ACC112 (cell line): ENCODE measurements around the gene TRIP12.
"Not testable (repeated sequence)": the region's sequence is repeated elsewhere in the genome, so short reads cannot be mapped to it uniquely, and the experiment has no call there.

Experiments
- H2AFZ ChIP-seq: fragments of 200-600 bp; sonication (generic); one replicate; pipeline ENCODE4 v1.6.0; 2017; ENCODE audit warnings: antibody characterized with exemption, low read length; ENCODE audit not compliant: unreplicated experiment
- H3K27ac ChIP-seq: fragments of 200-600 bp; sonication (generic); 2 replicates; pipeline ENCODE4 v1.5.1; 2014; ENCODE audit warnings: low read depth, mild to moderate bottlenecking, antibody characterized with exemption, low read length, moderate library complexity
- H3K27me3 ChIP-seq: fragments of 200-600 bp; sonication (generic); 2 replicates; pipeline ENCODE4 v1.6.1; 2014; ENCODE audit warnings: mild to moderate bottlenecking, antibody characterized with exemption, low read length, moderate library complexity, mixed read lengths; ENCODE audit not compliant: insufficient read depth
- H3K36me3 ChIP-seq: fragments of 200-600 bp; sonication (generic); 2 replicates; pipeline ENCODE4 v1.6.1; 2016; ENCODE audit warnings: mild to moderate bottlenecking, antibody characterized with exemption, low read length, moderate library complexity, mixed read lengths; ENCODE audit not compliant: insufficient read depth
- H3K4me1 ChIP-seq: fragments of 200-600 bp; sonication (generic); one replicate; pipeline ENCODE4 v1.6.1; 2016; ENCODE audit warnings: low read length, mixed read lengths; ENCODE audit not compliant: insufficient read depth, unreplicated experiment, control insufficient read depth
- H3K4me3 ChIP-seq: fragments of 200-600 bp; sonication (generic); 2 replicates; pipeline ENCODE4 v1.5.1; 2014; ENCODE audit warnings: mild to moderate bottlenecking, low read depth, low read length
- H3K79me2 ChIP-seq: fragments of 200-600 bp; sonication (generic); one replicate; pipeline ENCODE4 v1.6.0; 2016; ENCODE audit warnings: low read length; ENCODE audit not compliant: control insufficient read depth, unreplicated experiment, insufficient read depth

Gene TRIP12

DNA sequence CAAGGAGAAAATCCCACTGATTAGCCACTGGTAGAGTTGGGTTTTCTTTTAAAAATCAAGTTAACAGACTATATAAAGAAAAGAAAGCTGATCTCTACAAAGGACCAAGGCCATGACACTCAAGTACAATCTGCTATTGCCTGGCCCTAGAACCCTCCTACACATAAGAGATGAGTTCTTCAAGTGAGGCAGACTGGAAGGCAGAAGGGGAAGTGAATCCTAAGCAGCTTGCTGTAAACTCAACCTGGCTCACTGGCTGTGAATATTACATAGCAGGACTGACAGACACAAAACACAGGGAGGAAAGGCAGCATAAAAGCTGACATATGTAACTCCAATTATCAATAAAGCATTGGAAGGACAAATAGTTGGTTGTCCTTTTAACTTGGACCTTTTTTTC, 65.4 kb downstream of the TRIP12 start:
- H3K79me2 ChIP-seq, result peaks cover 45% of the 10 kb centered on the region
- H2AFZ ChIP-seq, result no peak overlapping the region
- peaks cover 23% of the 10 kb centered on the region for H3K36me3 ChIP-seq
- no peaks in the 10 kb centered on the region for H3K27me3 ChIP-seq
- no peak overlapping the region for H3K4me3 ChIP-seq
- H3K27ac ChIP-seq, result no peak overlapping the region
- H3K4me1 ChIP-seq, result peaks cover 8% of the 10 kb centered on the region

DNA sequence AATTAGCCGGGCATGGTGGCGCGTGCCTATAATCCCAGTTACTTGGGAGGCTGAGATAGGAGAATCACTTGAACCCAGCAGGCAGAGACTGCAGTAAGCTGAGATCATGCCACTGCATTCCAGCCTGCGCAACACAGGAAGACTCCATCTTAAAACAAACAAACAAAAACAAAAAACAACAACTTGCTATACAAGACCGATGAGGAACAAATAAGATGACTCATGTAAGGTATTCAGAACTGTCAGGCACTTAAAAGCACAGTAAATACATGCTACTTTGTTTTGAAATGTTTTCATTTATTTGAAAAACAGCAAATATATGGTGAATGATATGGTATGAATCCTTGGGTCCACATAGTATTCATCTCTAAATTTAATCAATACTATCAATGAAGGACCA, 66.7 kb downstream of the TRIP12 start:
- H3K79me2 ChIP-seq, result peaks cover 42% of the 10 kb centered on the region
- H3K27me3 ChIP-seq, result no peaks in the 10 kb centered on the region
- H2AFZ ChIP-seq, result no peak overlapping the region
- H3K36me3 ChIP-seq, result peaks cover 23% of the 10 kb centered on the region
- H3K27ac ChIP-seq, result no peak overlapping the region
- H3K4me3 ChIP-seq, result no peak overlapping the region
- H3K4me1 ChIP-seq, result peaks cover 8% of the 10 kb centered on the region

DNA sequence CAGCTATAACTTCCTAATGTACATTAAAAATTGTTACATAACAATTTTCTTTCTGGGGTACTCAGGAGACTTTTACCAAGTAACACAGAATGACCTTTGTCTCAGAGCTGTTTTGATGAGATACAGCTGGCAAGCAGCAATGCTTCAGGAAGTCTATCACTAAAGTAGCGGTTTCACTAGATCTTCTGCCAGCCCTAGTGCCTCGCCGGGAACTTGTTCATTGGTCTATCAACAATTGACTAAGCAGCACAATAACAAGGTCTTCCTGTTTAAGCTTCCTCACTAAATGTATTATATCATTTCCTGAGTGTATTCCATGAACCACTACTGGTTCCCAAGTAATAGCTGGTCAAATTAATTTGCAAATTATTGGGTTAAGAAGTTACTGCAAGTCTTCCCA, 69.2 kb downstream of the TRIP12 start:
- no peak overlapping the region for H2AFZ ChIP-seq
- no peaks in the 10 kb centered on the region for H3K27me3 ChIP-seq
- peaks cover 60% of the 10 kb centered on the region for H3K79me2 ChIP-seq
- no peak overlapping the region for H3K4me3 ChIP-seq
- peaks cover 16% of the 10 kb centered on the region for H3K36me3 ChIP-seq
- peaks cover 8% of the 10 kb centered on the region for H3K4me1 ChIP-seq
- H3K27ac ChIP-seq, result peak overlapping the region; percentile 43

DNA sequence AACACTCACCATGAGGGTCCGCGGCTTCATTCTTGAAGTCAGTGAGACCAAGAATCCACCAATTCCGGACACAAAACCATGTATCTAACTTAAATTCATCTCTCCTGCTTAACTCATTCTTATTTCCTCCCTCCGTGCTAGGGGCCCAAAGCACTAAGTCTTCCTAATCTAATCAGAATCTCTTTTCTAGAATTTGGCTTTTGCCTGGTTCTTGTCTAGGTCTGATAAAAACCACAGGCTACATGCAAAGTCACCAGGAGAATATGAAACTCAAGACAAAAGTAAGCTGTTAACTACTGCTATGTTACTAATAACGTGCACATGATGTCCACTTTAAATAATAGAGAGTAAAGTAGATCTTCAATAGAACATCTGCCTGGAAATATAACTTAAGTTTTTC, 69.9 kb downstream of the TRIP12 start:
- peaks cover 8% of the 10 kb centered on the region for H3K4me1 ChIP-seq

GRCh38 chr2:229850355-229851275, 71.2 kb downstream of the TRIP12 start:
- H3K4me3 ChIP-seq, H3K4me1 ChIP-seq, H3K27me3 ChIP-seq, H2AFZ ChIP-seq, H3K27ac ChIP-seq: not testable (repeated sequence)
- Histone ChIP-seq H3K79me2 (peaks cover 64% of the 10 kb centered on the region), H3K36me3 (peaks cover 16% of the 10 kb centered on the region)

More for the DNA sequence above, 69.9 kb downstream of the TRIP12 start:
- no peaks in the 10 kb centered on the region for H3K27me3 ChIP-seq
- peaks cover 16% of the 10 kb centered on the region for H3K36me3 ChIP-seq
- no peak overlapping the region for H3K27ac ChIP-seq
- no peak overlapping the region for H2AFZ ChIP-seq
- peaks cover 66% of the 10 kb centered on the region for H3K79me2 ChIP-seq
- H3K4me3 ChIP-seq, result no peak overlapping the region

DNA sequence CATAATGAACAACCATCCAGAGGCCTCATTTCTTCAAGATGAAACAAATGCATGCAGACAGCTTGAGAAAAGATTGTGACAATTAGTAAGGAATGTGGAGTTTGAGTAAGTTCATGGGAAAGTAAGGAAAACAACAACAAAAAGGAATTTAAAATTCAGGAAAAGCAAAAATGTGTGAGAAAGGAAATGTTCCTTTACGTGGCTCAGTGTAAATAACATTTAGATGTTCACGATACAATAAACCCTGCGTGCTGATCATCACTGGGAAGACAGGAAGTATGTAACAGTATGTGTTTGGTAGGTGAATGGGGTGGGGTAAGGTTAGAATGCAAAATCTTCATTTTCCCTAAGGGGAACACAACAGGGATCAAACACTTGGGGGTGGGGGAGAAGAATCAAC, 72.7 kb downstream of the TRIP12 start:
- no peak overlapping the region for H3K4me3 ChIP-seq
- H3K27ac ChIP-seq, result no peak overlapping the region
- H3K4me1 ChIP-seq, result peaks cover 4% of the 10 kb centered on the region
- peaks cover 16% of the 10 kb centered on the region for H3K36me3 ChIP-seq
- H2AFZ ChIP-seq, result no peak overlapping the region
- no peaks in the 10 kb centered on the region for H3K27me3 ChIP-seq
- H3K79me2 ChIP-seq, result peaks cover 67% of the 10 kb centered on the region

DNA sequence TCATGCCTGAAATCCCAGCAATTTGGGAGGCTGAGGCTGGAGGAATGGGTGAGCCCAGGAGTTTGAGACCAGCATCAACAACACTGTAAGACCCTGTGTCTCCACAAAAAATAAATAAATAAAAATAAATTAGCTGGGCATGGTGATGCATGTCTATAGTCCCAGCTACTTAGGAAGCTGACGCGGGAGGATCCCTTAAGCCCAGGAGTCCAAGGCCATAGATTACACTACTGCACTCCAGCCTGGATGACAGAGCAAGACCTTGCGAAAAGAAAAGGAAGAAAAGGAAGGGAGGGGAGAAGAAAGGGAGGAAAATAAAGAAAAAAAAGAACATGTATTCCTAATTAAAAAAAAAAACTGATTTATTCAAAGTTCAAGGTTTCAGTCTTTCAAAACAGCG, 78.2 kb downstream of the TRIP12 start:
- Histone ChIP-seq H3K79me2 (peaks cover 47% of the 10 kb centered on the region), H3K36me3 (peaks cover 10% of the 10 kb centered on the region; the same call in 1 of the 2 replicates), H3K27me3 (no peaks in the 10 kb centered on the region), H3K4me1 (no peaks in the 10 kb centered on the region), H2AFZ (no peak overlapping the region), H3K27ac (no peak overlapping the region), H3K4me3 (no peak overlapping the region)

DNA sequence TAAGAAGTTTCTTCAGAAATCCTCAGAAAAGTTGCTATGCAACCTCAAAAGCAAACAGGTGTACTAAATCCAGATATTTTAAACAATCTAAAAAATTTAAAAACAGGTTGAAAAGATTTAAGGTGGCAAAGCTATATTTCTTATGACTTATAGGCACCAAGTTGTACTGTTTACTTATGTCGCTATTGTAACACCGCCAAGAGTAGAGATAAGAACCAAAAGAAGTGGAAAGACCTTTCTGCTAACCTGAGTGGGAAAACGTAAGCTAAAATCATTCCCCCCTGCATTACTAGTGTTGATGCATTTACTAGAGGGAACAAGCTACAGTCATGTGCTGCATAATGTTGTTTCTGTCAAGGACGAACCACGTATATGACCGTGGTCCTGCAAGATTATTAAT, 83.1 kb downstream of the TRIP12 start:
- no peaks in the 10 kb centered on the region for H3K27me3 ChIP-seq
- H2AFZ ChIP-seq, result no peak overlapping the region
- H3K27ac ChIP-seq, result no peak overlapping the region
- peaks cover 5% of the 10 kb centered on the region for H3K4me1 ChIP-seq
- H3K4me3 ChIP-seq, result no peak overlapping the region
- peaks cover 10% of the 10 kb centered on the region for H3K36me3 ChIP-seq
- peaks cover 40% of the 10 kb centered on the region for H3K79me2 ChIP-seq

- H3K36me3 ChIP-seq, result peaks cover 10% of the 10 kb centered on the region
- H3K79me2 ChIP-seq, result peaks cover 43% of the 10 kb centered on the region
- H3K27ac ChIP-seq, result no peak overlapping the region
- H3K4me3 ChIP-seq, result no peak overlapping the region
- peaks cover 15% of the 10 kb centered on the region for H3K4me1 ChIP-seq
- no peak overlapping the region for H2AFZ ChIP-seq
- H3K27me3 ChIP-seq, result no peaks in the 10 kb centered on the region
Measured at GRCh38 chr2:229836847-229837246, 85.0 kb downstream of the TRIP12 start.

DNA sequence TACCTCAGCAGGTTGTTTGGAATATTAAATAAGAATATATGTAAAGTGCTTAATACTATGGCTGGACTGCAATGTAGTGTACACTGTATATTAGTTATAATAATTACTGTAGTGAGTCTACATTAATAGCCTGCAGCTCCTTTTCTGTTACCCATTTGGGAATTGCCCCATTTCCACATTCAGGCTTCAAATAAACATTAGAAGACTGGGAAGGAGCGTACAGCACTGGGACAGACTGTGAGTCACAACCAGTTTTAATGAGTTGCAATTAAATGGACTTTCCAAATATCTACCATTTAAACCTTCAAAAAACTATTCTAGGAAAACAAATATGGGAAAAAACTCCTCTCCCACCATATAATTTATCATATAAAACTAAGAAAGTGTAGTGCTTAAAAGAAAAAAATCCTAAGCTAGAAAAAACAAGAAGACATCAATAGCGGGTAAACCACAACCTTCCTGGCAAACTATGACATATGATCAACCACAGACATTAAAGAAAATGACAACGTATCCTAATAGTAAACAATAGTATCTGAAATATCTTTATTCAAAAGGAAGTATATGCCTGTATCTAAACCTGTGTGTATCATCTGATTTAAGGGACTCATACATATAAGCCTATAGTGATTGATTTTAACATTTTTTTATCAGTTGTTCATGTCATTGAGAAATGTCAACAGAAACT, 86.1 kb downstream of the TRIP12 start:
- Histone ChIP-seq H3K79me2 (peaks cover 46% of the 10 kb centered on the region), H3K27me3 (no peaks in the 10 kb centered on the region), H3K36me3 (peaks cover 17% of the 10 kb centered on the region), H3K4me3 (no peak overlapping the region), H3K27ac (peak overlapping the region; percentile 19; the same call in 1 of the 2 replicates), H2AFZ (no peak overlapping the region), H3K4me1 (peaks cover 15% of the 10 kb centered on the region)
